ENCODE measurements around the gene ARHGAP23. TPM values are rescaled to one million over a fixed set of nuclear protein-coding genes. Genes with fewer than 3 reads are reported as not detected.

Gene ARHGAP23
- total and polyA plus RNA-seq, 3 experiments from 2014 or later, result 0.48 to 1.0 TPM; not detected in 1

GRCh38 chr17:38456031-38456815, 28.0 kb downstream of the ARHGAP23 start:
- Histone ChIP-seq H3K4me1 (ENCODE audit: insufficient read depth, low read length) (no peaks in the 10 kb centered on the region), H3K9me3 (ENCODE audit: low read length) (no peaks in the 10 kb centered on the region), H3K27ac (ENCODE audit: low read depth, low read length) (no peak overlapping the region), H3K36me3 (ENCODE audit: insufficient read depth, low read length) (no peaks in the 10 kb centered on the region), H3K27me3 (ENCODE audit: insufficient read depth, low read length, poor library complexity, severe bottlenecking) (peaks cover 3% of the 10 kb centered on the region), H3K4me3 (ENCODE audit: low read length) (no peak overlapping the region)
- H3K9me3 Mint-ChIP-seq, result no peaks in the 10 kb centered on the region
- no peak for DNase-seq
- peaks cover 31 to 44% of the 10 kb centered on the region in 2 donors for H3K27me3 Mint-ChIP-seq
- ChIA-PET POLR2A (no interaction called here), CTCF (no interaction called here)
- H3K4me1 Mint-ChIP-seq, result peaks cover 15 to 21% (median 18%) of the 10 kb centered on the region in 3 donors
- peak overlapping the region in 1 of 8 donors; percentile 63 for H3K27ac Mint-ChIP-seq
- no peaks in the 10 kb centered on the region for H3K36me3 Mint-ChIP-seq
- H3K4me3 Mint-ChIP-seq, result no peak overlapping the region

DNA sequence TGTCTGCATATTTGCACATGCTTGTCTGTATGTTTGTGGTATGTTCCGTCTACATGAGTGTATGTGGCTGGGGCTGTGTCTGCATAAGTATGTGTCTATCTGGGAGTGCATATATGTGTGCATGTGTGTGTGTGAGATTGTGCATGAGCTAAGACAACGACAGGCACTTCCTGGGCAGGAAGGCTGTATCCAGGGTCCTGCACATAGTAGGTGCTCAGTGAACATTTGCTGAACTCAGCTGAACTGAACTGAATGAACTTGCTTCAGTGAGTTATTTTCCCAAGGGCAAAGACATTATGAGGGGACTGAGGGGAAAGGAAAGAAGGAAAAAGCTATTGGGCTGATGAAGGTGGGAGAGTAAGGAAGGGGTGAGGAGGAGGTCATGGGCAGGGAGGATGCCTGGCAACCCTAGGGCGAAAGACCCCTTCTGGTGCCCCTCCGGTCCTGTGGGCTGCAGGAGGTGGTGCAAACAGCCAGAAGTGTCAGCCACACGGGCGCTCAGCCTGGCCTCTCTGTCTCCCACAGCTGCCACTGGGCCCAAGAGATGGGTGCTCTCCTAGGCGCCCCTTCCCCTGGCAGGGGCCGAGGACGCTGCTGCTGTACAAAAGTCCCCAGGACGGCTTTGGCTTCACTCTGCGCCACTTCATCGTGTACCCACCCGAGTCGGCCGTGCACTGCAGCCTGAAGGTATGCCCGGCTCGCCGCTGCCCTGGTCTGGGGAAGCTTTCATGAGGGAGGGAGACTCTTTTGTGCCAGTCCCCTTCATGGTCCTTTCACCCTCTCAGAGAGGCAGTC, 29.5 kb downstream of the ARHGAP23 start:
- ChIA-PET POLR2A (no interaction called here), CTCF (no interaction called here)
- no peak for DNase-seq
- Mint-ChIP-seq H3K9me3 (no peaks in the 10 kb centered on the region), H3K36me3 (no peaks in the 10 kb centered on the region), H3K27me3 (peaks cover 22 to 36% of the 10 kb centered on the region in 2 donors), H3K27ac (no peak overlapping the region), H3K4me1 (peaks cover 12 to 17% (median 13%) of the 10 kb centered on the region in 3 donors), H3K4me3 (no peak overlapping the region)
- Histone ChIP-seq H3K36me3 (ENCODE audit: insufficient read depth, low read length) (no peaks in the 10 kb centered on the region), H3K4me1 (ENCODE audit: insufficient read depth, low read length) (no peaks in the 10 kb centered on the region), H3K27me3 (ENCODE audit: insufficient read depth, low read length, poor library complexity, severe bottlenecking) (peaks cover 3% of the 10 kb centered on the region), H3K9me3 (ENCODE audit: low read length) (no peaks in the 10 kb centered on the region), H3K4me3 (ENCODE audit: low read length) (no peak overlapping the region), H3K27ac (ENCODE audit: low read depth, low read length) (no peak overlapping the region)

- H3K36me3 Mint-ChIP-seq, result no peaks in the 10 kb centered on the region
- H3K9me3 ChIP-seq (ENCODE audit: low read length), result no peaks in the 10 kb centered on the region
- ChIA-PET POLR2A (no interaction called here), CTCF (no interaction called here)
- no peak overlapping the region for H3K4me3 Mint-ChIP-seq
- H3K9me3 Mint-ChIP-seq, result no peaks in the 10 kb centered on the region
- no peak overlapping the region for H3K4me3 ChIP-seq (ENCODE audit: low read length)
- H3K27ac ChIP-seq (ENCODE audit: low read depth, low read length), result no peak overlapping the region
- H3K27me3 Mint-ChIP-seq, result peaks cover 17 to 32% of the 10 kb centered on the region in 2 donors
- no peaks in the 10 kb centered on the region for H3K4me1 ChIP-seq (ENCODE audit: insufficient read depth, low read length)
- no peak overlapping the region for H3K27ac Mint-ChIP-seq
- H3K36me3 ChIP-seq (ENCODE audit: insufficient read depth, low read length), result no peaks in the 10 kb centered on the region
- peaks cover 3% of the 10 kb centered on the region for H3K27me3 ChIP-seq (ENCODE audit: insufficient read depth, low read length, poor library complexity, severe bottlenecking)
- no peak for DNase-seq
- H3K4me1 Mint-ChIP-seq, result peaks cover 6 to 10% (median 7%) of the 10 kb centered on the region in 3 donors
These were observed 30.3 kb downstream of the ARHGAP23 start for GRCh38 chr17:38458521-38458920.

DNA sequence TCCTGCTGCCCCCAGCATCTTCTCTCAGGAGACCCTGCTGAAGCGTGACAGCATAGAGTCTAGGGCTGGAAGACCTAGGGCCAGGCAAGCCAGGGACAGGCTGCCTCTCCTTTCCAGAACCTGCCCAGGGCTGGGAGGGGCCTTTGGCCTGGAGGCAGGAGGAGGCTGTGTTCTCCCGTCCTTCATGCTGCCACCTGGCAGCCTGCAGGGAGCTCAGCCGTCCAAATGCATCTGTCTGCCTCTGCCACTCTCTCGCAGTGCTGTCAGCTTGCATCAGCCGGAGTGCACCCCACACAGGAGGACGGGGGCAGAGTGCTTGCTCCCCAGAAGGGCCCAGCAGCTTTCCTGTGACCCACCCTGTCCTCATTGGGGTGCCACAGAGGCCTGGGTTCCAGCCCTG, 31.3 kb downstream of the ARHGAP23 start:
- peaks cover 15 to 35% of the 10 kb centered on the region in 2 donors for H3K27me3 Mint-ChIP-seq
- peaks cover 6 to 7% (median 6%) of the 10 kb centered on the region in 3 donors for H3K4me1 Mint-ChIP-seq
- no peak for DNase-seq
- Histone ChIP-seq H3K4me1 (ENCODE audit: insufficient read depth, low read length) (no peaks in the 10 kb centered on the region), H3K36me3 (ENCODE audit: insufficient read depth, low read length) (no peaks in the 10 kb centered on the region), H3K27me3 (ENCODE audit: insufficient read depth, low read length, poor library complexity, severe bottlenecking) (peaks cover 3% of the 10 kb centered on the region), H3K27ac (ENCODE audit: low read depth, low read length) (no peak overlapping the region), H3K9me3 (ENCODE audit: low read length) (no peaks in the 10 kb centered on the region), H3K4me3 (ENCODE audit: low read length) (no peak overlapping the region)
- POLR2A ChIA-PET, result no interaction called here
- CTCF ChIA-PET, result no interaction called here
- no peaks in the 10 kb centered on the region for H3K9me3 Mint-ChIP-seq
- H3K27ac Mint-ChIP-seq, result no peak overlapping the region
- no peaks in the 10 kb centered on the region for H3K36me3 Mint-ChIP-seq
- no peak overlapping the region for H3K4me3 Mint-ChIP-seq

GRCh38 chr17:38460082-38460715, 31.9 kb downstream of the ARHGAP23 start:
- H3K27ac Mint-ChIP-seq, result no peak overlapping the region
- CTCF ChIA-PET, result no interaction called here
- no peak overlapping the region for H3K4me3 ChIP-seq (ENCODE audit: low read length)

DNA sequence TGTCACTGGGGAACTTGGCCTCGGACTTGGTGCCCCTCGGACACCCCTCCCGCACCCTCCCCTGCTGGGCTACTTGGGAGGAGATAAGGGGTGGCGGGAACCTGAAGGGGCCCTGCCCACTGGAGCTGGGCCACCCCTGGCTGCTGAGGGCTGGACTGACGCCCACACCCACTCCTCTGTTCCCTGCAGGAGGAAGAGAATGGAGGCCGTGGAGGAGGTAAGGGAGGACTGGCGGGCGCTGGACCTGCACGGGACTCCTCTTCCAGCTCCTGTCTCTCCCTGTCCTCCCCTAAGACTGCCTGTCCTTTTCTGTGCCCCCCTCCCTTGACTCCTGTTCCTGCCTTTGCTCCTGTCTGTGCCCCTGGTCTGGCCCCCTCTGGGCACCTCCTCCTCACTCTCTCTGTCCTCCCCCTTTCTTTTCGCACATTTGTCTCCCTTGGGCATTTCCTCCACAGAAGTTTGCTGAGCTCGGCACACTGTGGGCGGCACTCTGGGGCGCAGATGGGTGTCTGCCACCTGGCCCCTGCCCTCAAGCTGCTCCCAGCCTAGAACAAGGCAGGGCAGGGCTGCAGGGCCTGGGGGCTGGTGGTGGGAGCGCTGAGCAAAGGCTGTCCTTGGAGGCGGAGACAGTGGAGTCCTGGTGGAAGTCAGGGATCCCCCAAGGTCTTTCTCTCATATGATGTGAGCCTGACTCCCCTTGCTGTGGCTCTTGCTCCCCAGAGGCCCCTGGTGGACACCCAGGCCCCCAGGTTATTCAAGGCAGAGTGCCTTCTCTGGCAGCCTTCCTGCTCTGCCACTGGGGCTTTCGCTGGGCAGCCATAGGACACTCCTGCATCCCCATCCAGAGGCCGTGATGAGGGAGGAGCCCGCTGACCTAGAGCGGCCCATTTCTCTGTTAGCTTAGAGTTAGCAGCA, 32.7 kb downstream of the ARHGAP23 start:
- H3K4me1 Mint-ChIP-seq, result no peaks in the 10 kb centered on the region
- H3K4me3 Mint-ChIP-seq, result no peak overlapping the region
- no peaks in the 10 kb centered on the region for H3K4me1 ChIP-seq (ENCODE audit: insufficient read depth, low read length)
- H3K27ac ChIP-seq (ENCODE audit: low read depth, low read length), result no peak overlapping the region
- H3K36me3 Mint-ChIP-seq, result no peaks in the 10 kb centered on the region
- H3K27me3 ChIP-seq (ENCODE audit: insufficient read depth, low read length, poor library complexity, severe bottlenecking), result no peaks in the 10 kb centered on the region
- no peaks in the 10 kb centered on the region for H3K9me3 Mint-ChIP-seq
- H3K36me3 ChIP-seq (ENCODE audit: insufficient read depth, low read length), result no peaks in the 10 kb centered on the region
- H3K27me3 Mint-ChIP-seq, result peaks cover 11 to 31% of the 10 kb centered on the region in 2 donors
- no peak overlapping the region for H3K27ac Mint-ChIP-seq
- H3K9me3 ChIP-seq (ENCODE audit: low read length), result no peaks in the 10 kb centered on the region
- POLR2A ChIA-PET, result no interaction called here
- H3K4me3 ChIP-seq (ENCODE audit: low read length), result no peak overlapping the region
- CTCF ChIA-PET, result no interaction called here
- DNase-seq, result no peak

More at GRCh38 chr17:38460082-38460715, 31.9 kb downstream of the ARHGAP23 start:
- Mint-ChIP-seq H3K27me3 (peaks cover 11 to 31% of the 10 kb centered on the region in 2 donors), H3K9me3 (no peaks in the 10 kb centered on the region), H3K4me1 (peaks cover 0 to under 1% (median 0%) of the 10 kb centered on the region in 3 donors), H3K36me3 (no peaks in the 10 kb centered on the region), H3K4me3 (no peak overlapping the region)
- no peaks in the 10 kb centered on the region for H3K36me3 ChIP-seq (ENCODE audit: insufficient read depth, low read length)
- no peaks in the 10 kb centered on the region for H3K4me1 ChIP-seq (ENCODE audit: insufficient read depth, low read length)
- H3K27me3 ChIP-seq (ENCODE audit: insufficient read depth, low read length, poor library complexity, severe bottlenecking), result no peaks in the 10 kb centered on the region
- DNase-seq, result no peak
- H3K9me3 ChIP-seq (ENCODE audit: low read length), result no peaks in the 10 kb centered on the region
- POLR2A ChIA-PET, result no interaction called here
- H3K27ac ChIP-seq (ENCODE audit: low read depth, low read length), result no peak overlapping the region

GRCh38 chr17:38461683-38462082, 33.4 kb downstream of the ARHGAP23 start:
- Mint-ChIP-seq H3K27ac (no peak overlapping the region), H3K4me3 (no peak overlapping the region), H3K36me3 (no peaks in the 10 kb centered on the region), H3K27me3 (peaks cover 9 to 24% of the 10 kb centered on the region in 2 donors), H3K9me3 (no peaks in the 10 kb centered on the region), H3K4me1 (no peaks in the 10 kb centered on the region)
- ChIA-PET CTCF (no interaction called here), POLR2A (no interaction called here)
- Histone ChIP-seq H3K27me3 (ENCODE audit: insufficient read depth, low read length, poor library complexity, severe bottlenecking) (no peaks in the 10 kb centered on the region), H3K9me3 (ENCODE audit: low read length) (no peaks in the 10 kb centered on the region), H3K4me1 (ENCODE audit: insufficient read depth, low read length) (no peaks in the 10 kb centered on the region), H3K36me3 (ENCODE audit: insufficient read depth, low read length) (no peaks in the 10 kb centered on the region), H3K4me3 (ENCODE audit: low read length) (no peak overlapping the region), H3K27ac (ENCODE audit: low read depth, low read length) (no peak overlapping the region)
- no peak for DNase-seq

Measured in CD8-positive, alpha-beta memory T cell (primary cell).